Liver (tissue), 9 donors: ENCODE results near the gene FERMT1. TPM values are rescaled to one million over a fixed set of nuclear protein-coding genes. Genes with fewer than 3 reads are reported as not detected.

Source experiments
- DNase-seq: peaks from one replicate; pipeline ENCODE4 v3.0.0-alpha.2; 2017; ENCODE audit warnings: low spot score
- H3K27ac ChIP-seq, 2 donors: one replicate each; pipeline ENCODE4 v1.7.0; 2013; ENCODE audit warnings: inconsistent platforms in 2 of 2, low read length in 2 of 2, control low read depth in 1 of 2, low read depth in 1 of 2, mild to moderate bottlenecking in 1 of 2
- H3K27me3 ChIP-seq, 4 donors: one replicate each; pipeline versions ENCODE4 v1.6.1 to v1.7.0; 2013; ENCODE audit warnings: low read length in 3 of 4, inconsistent platforms in 1 of 4, mild to moderate bottlenecking in 1 of 4, moderate library complexity in 1 of 4; ENCODE audit not compliant: control insufficient read depth in 4 of 4, insufficient read depth in 4 of 4
- H3K36me3 ChIP-seq, 4 donors: one replicate each; pipeline versions ENCODE4 v1.6.1 to v1.7.0; 2013; ENCODE audit warnings: low read length in 3 of 4, mild to moderate bottlenecking in 3 of 4, low read depth in 1 of 4, moderate library complexity in 1 of 4; ENCODE audit not compliant: control insufficient read depth in 4 of 4, insufficient read depth in 3 of 4
- H3K4me1 ChIP-seq, 4 donors: one replicate each; pipeline versions ENCODE4 v1.6.1 to v1.7.0; 2013; ENCODE audit warnings: low read length in 3 of 4, mild to moderate bottlenecking in 3 of 4, moderate library complexity in 1 of 4; ENCODE audit not compliant: control insufficient read depth in 4 of 4, insufficient read depth in 4 of 4
- H3K4me3 ChIP-seq, 3 donors: one replicate each; pipeline versions ENCODE4 v1.6.1 to v1.7.0; 2013; ENCODE audit warnings: low read length in 3 of 3, control low read depth in 1 of 3, low read depth in 1 of 3, mild to moderate bottlenecking in 1 of 3
- H3K9ac ChIP-seq, 2 donors: one replicate each; pipeline ENCODE4 v1.7.0; 2013; ENCODE audit warnings: low read length in 2 of 2, mild to moderate bottlenecking in 2 of 2, moderate library complexity in 2 of 2, control low read depth in 1 of 2, low read depth in 1 of 2
- H3K9me3 ChIP-seq, 4 donors: one replicate each; pipeline versions ENCODE4 v1.6.1 to v1.7.0; 2013; ENCODE audit warnings: low read length in 3 of 4; ENCODE audit not compliant: control insufficient read depth in 4 of 4
- ATF3 ChIP-seq: IDR thresholded peaks from 2 replicates; pipeline ENCODE4 v1.6.1; 2016; ENCODE audit warnings: antibody characterized with exemption
- EGR1 ChIP-seq, 2 donors: IDR thresholded peaks; 2 replicates each; pipeline ENCODE4 v1.6.1; 2016 to 2018; ENCODE audit warnings: antibody characterized with exemption in 2 of 2, low read depth in 2 of 2
- FOXA1 ChIP-seq: IDR thresholded peaks from 2 replicates; pipeline ENCODE4 v1.6.1; 2016; ENCODE audit warnings: antibody characterized with exemption
- FOXA2 ChIP-seq: IDR thresholded peaks from 2 replicates; pipeline ENCODE4 v1.6.1; 2016; ENCODE audit warnings: antibody characterized with exemption
- GABPA ChIP-seq, 2 donors: IDR thresholded peaks in 1 of 2; conservative IDR thresholded peaks in 1 of 2; 2 replicates each; pipeline ENCODE4 v1.6.1; 2016; ENCODE audit warnings: antibody characterized with exemption in 2 of 2, mild to moderate bottlenecking in 1 of 2, moderate library complexity in 1 of 2
- HNF4A ChIP-seq, 2 donors: conservative IDR thresholded peaks; 2 replicates each; pipeline ENCODE4 v1.6.1; 2016; ENCODE audit warnings: antibody characterized with exemption in 2 of 2, mild to moderate bottlenecking in 2 of 2
- JUND ChIP-seq, 2 donors: IDR thresholded peaks; 2 replicates each; pipeline ENCODE4 v1.6.1; 2016; ENCODE audit warnings: antibody characterized with exemption in 2 of 2
- RAD21 ChIP-seq, 2 donors: IDR thresholded peaks; 2 replicates each; pipeline ENCODE4 v1.6.1; 2016; ENCODE audit warnings: antibody characterized with exemption in 2 of 2, mild to moderate bottlenecking in 2 of 2
- RXRA ChIP-seq, 2 donors: IDR thresholded peaks; 2 replicates each; pipeline ENCODE4 v1.6.1; 2017 to 2018; ENCODE audit warnings: antibody characterized with exemption in 2 of 2, mild to moderate bottlenecking in 1 of 2
- SP1 ChIP-seq: IDR thresholded peaks from 2 replicates; pipeline ENCODE4 v1.6.1; 2018; ENCODE audit warnings: antibody characterized with exemption, mild to moderate bottlenecking
- YY1 ChIP-seq: IDR thresholded peaks from 2 replicates; pipeline ENCODE4 v1.6.1; 2016; ENCODE audit warnings: antibody characterized with exemption, mild to moderate bottlenecking
- WGBS: extraction: QIAGEN DNeasy Blood & Tissue Kit; methylation state at CpG from one replicate; pipeline ENCODE4 v1.1.7; 2013; 5-methylcytosine and 5-hydroxymethylcytosine counted together
- polyA plus RNA-seq, 2 donors: library from polyadenylated mRNA; stranded (reverse) in 1 of 2; unstranded in 1 of 2; fragments of 200-250 nt in 1 of 2; fragments of >200 nt in 1 of 2; fragmentation: Nextera tagmentation in 1 of 2; extraction: Ambion mirVana in 1 of 2; gene quantifications; one replicate each; pipeline versions ENCODE4 v1.2.1 to v1.2.3, GENCODE V29; 2013 to 2015
- total RNA-seq, 2 donors: library from RNA; depleted of rRNA; stranded (reverse); fragments of >200 nt; gene quantifications; one replicate each; pipeline ENCODE4 v1.2.3, GENCODE V29; 2014
- TF ChIP-seq, protein P1 (sequence below): IDR thresholded peaks from 2 replicates; pipeline ENCODE4 v1.6.1; 2016; ENCODE audit warnings: antibody characterized with exemption
- TF ChIP-seq, protein P2 (sequence below): IDR thresholded peaks from 2 replicates; pipeline ENCODE4 v1.6.1; 2016; ENCODE audit warnings: antibody characterized with exemption
- donor health status: healthy.
- donor health status: healthy.
- donor health status: healthy.
- donor health status: healthy.
- donor health status: healthy.

The FERMT1 gene
- total and polyA plus RNA-seq, 4 donors, result 0.11 to 0.42 (median 0.21) TPM

DNA sequence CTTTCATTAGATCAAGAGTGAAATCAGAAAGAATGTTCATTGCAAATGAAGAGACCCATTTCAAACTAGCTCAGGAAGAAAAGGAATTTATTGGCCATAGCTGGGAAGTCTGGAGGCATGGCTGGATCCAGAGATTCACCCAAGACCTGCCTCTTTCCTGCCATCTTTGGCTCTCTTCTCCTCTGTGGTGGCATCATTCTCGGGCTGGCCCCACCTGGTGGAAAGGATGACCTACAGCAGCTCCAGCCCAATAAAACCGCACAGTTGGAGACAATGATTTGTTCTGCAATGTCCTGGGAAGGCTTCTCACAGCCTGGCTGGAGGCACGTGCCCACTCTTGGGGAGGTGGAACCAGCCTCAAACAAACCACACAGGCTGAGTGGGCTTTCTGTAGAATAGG lies 18.1 kb upstream of the FERMT1 start (continued):
- TF ChIP-seq, protein P1, sequence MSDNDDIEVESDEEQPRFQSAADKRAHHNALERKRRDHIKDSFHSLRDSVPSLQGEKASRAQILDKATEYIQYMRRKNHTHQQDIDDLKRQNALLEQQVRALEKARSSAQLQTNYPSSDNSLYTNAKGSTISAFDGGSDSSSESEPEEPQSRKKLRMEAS, result no peak
- no peak for TF ChIP-seq GABPA (IDR thresholded peaks at IDR 0.05 in 1 of 2, conservative IDR thresholded peaks at IDR 0.05 in 1 of 2)

GRCh38 chr20:6135347-6135746 lies 12.5 kb upstream of the FERMT1 start:
- H3K9ac ChIP-seq, result no peak overlapping the region

DNA sequence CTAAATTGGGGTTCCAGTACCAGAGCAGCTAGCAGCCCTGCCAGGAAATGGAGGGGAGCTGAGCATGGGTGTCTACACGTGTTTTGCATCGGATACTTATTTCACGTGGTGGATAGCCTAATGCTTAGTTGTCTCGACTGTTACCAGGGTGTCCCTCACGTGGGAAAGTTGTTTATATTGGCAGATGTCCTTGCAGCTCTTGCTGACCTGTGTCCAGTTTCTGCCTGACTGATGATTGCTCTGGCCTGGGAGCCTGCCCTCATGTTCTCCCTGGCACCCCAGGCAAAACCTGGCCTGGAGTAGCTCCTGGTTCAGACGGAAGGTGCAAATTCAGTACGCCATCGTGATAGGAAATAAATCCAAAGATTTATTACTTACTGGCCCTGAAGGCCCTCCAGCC lies 11.8 kb upstream of the FERMT1 start:
- Histone ChIP-seq H3K36me3 (no peaks in the 10 kb centered on the region), H3K27me3 (no peaks in the 10 kb centered on the region), H3K4me1 (peaks cover 3 to 11% (median 8%) of the 10 kb centered on the region in 4 donors), H3K27ac (no peak overlapping the region), H3K4me3 (no peak overlapping the region), H3K9ac (no peak overlapping the region), H3K9me3 (no peaks in the 10 kb centered on the region)
- no peak for DNase-seq
- WGBS, result 33% methylated on average over 8 of the region's 8 CpGs
- peak in 1 of 2 donors; percentile 27 for TF ChIP-seq EGR1 (IDR thresholded peaks at IDR 0.05; ENCODE audit: low read depth in 2 of 2)
- TF ChIP-seq, protein P2, sequence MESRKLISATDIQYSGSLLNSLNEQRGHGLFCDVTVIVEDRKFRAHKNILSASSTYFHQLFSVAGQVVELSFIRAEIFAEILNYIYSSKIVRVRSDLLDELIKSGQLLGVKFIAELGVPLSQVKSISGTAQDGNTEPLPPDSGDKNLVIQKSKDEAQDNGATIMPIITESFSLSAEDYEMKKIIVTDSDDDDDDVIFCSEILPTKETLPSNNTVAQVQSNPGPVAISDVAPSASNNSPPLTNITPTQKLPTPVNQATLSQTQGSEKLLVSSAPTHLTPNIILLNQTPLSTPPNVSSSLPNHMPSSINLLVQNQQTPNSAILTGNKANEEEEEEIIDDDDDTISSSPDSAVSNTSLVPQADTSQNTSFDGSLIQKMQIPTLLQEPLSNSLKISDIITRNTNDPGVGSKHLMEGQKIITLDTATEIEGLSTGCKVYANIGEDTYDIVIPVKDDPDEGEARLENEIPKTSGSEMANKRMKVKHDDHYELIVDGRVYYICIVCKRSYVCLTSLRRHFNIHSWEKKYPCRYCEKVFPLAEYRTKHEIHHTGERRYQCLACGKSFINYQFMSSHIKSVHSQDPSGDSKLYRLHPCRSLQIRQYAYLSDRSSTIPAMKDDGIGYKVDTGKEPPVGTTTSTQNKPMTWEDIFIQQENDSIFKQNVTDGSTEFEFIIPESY, result no peak
- TF ChIP-seq JUND (IDR thresholded peaks at IDR 0.05), result peak in 1 of 2 donors; percentile 65
- TF ChIP-seq YY1, result peak; percentile 80
- TF ChIP-seq FOXA1, result peak; percentile 95
- no peak for TF ChIP-seq ATF3
- TF ChIP-seq HNF4A (conservative IDR thresholded peaks at IDR 0.05), result peak; percentile 52 to 81
- TF ChIP-seq SP1, result peak; percentile 54
- peak; percentile 96 for TF ChIP-seq FOXA2
- TF ChIP-seq RXRA (IDR thresholded peaks at IDR 0.05), result peak; percentile 71 to 93
- TF ChIP-seq RAD21 (IDR thresholded peaks at IDR 0.05), result peak in 1 of 2 donors; percentile 26
- TF ChIP-seq, protein P1, result peak; percentile 83
- TF ChIP-seq GABPA (IDR thresholded peaks at IDR 0.05 in 1 of 2, conservative IDR thresholded peaks at IDR 0.05 in 1 of 2), result no peak

More at GRCh38 chr20:6135347-6135746, 12.5 kb upstream of the FERMT1 start:
- no peak for TF ChIP-seq GABPA (IDR thresholded peaks at IDR 0.05 in 1 of 2, conservative IDR thresholded peaks at IDR 0.05 in 1 of 2)
- TF ChIP-seq FOXA1, result no peak
- Histone ChIP-seq H3K27me3 (no peaks in the 10 kb centered on the region), H3K9me3 (no peaks in the 10 kb centered on the region), H3K4me1 (peaks cover 3 to 11% (median 8%) of the 10 kb centered on the region in 4 donors), H3K36me3 (no peaks in the 10 kb centered on the region), H3K4me3 (no peak overlapping the region), H3K27ac (no peak overlapping the region)
- 87% methylated on average over 8 of the region's 8 CpGs for whole genome bisulfite sequencing
- DNase-seq, result no peak

GRCh38 chr20:6130045-6130444 lies 7.2 kb upstream of the FERMT1 start:
- Histone ChIP-seq H3K4me1 (peaks cover 0 to 8% (median 3%) of the 10 kb centered on the region in 4 donors), H3K4me3 (no peak overlapping the region), H3K9me3 (no peaks in the 10 kb centered on the region), H3K9ac (no peak overlapping the region), H3K27me3 (no peaks in the 10 kb centered on the region), H3K27ac (no peak overlapping the region), H3K36me3 (no peaks in the 10 kb centered on the region)
- WGBS, result 95% methylated on average over 5 of the region's 5 CpGs
- DNase-seq, result no peak
- TF ChIP-seq YY1 (no peak), SP1 (no peak)
- TF ChIP-seq, protein P2, result no peak
